ENCODE measurements around the gene EDC4. TPM values are rescaled to one million over a fixed set of nuclear protein-coding genes. Genes with fewer than 3 reads are reported as not detected.

The EDC4 gene
- total RNA-seq, 1 donor from 2014 or later = 81.1 TPM

GRCh38 chr16:67928147-67928546, 55.3 kb downstream of the EDC4 start:
- H3K27ac Mint-ChIP-seq = no peak overlapping the region
- no peaks in the 10 kb centered on the region for H3K36me3 Mint-ChIP-seq
- no peaks in the 10 kb centered on the region for H3K27me3 Mint-ChIP-seq
- DNase-seq (ENCODE audit: extremely low spot score, unreplicated experiment) = no peak
- TF ChIP-seq, protein P1, sequence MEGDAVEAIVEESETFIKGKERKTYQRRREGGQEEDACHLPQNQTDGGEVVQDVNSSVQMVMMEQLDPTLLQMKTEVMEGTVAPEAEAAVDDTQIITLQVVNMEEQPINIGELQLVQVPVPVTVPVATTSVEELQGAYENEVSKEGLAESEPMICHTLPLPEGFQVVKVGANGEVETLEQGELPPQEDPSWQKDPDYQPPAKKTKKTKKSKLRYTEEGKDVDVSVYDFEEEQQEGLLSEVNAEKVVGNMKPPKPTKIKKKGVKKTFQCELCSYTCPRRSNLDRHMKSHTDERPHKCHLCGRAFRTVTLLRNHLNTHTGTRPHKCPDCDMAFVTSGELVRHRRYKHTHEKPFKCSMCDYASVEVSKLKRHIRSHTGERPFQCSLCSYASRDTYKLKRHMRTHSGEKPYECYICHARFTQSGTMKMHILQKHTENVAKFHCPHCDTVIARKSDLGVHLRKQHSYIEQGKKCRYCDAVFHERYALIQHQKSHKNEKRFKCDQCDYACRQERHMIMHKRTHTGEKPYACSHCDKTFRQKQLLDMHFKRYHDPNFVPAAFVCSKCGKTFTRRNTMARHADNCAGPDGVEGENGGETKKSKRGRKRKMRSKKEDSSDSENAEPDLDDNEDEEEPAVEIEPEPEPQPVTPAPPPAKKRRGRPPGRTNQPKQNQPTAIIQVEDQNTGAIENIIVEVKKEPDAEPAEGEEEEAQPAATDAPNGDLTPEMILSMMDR (conservative IDR thresholded peaks at IDR 0.05) = no peak
- H3K4me3 Mint-ChIP-seq = no peak overlapping the region
- H3K9me3 Mint-ChIP-seq = no peaks in the 10 kb centered on the region
- peaks cover 2% of the 10 kb centered on the region for H3K4me1 Mint-ChIP-seq (ENCODE audit: unreplicated experiment)

- Mint-ChIP-seq H3K4me3 (no peak overlapping the region), H3K36me3 (no peaks in the 10 kb centered on the region), H3K9me3 (no peaks in the 10 kb centered on the region), H3K27ac (no peak overlapping the region), H3K27me3 (no peaks in the 10 kb centered on the region), H3K4me1 (ENCODE audit: unreplicated experiment) (no peaks in the 10 kb centered on the region)
- TF ChIP-seq, protein P1 (conservative IDR thresholded peaks at IDR 0.05) = peak; percentile 86
- DNase-seq (ENCODE audit: extremely low spot score, unreplicated experiment) = no peak
Observed at GRCh38 chr16:67928561-67929364, 55.9 kb downstream of the EDC4 start.

DNA sequence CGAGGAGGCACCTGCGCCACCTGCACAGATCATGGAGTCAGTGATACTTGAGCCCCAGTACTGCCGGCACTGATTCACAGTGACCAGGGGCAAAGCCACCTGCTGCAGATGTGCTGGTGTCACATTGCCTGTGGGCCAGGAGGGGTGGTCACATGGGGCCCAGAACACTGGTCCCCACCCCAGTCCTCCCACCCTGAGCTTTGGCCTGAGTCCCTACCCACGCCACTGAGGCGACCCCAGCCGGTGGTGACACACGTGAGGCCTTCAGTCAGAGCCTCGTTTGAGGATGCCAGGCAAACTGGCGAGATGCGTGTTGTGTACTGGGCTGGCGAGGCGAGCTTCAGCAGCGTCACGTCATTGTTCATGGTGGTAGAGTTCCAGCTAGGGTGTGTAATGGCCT, 57.3 kb downstream of the EDC4 start:
- TF ChIP-seq, protein P1 (conservative IDR thresholded peaks at IDR 0.05) = no peak
- Mint-ChIP-seq H3K4me3 (no peak overlapping the region), H3K27me3 (no peaks in the 10 kb centered on the region), H3K9me3 (no peaks in the 10 kb centered on the region), H3K36me3 (no peaks in the 10 kb centered on the region), H3K4me1 (ENCODE audit: unreplicated experiment) (peaks cover 6% of the 10 kb centered on the region), H3K27ac (no peak overlapping the region)
- no peak for DNase-seq (ENCODE audit: extremely low spot score, unreplicated experiment)

DNA sequence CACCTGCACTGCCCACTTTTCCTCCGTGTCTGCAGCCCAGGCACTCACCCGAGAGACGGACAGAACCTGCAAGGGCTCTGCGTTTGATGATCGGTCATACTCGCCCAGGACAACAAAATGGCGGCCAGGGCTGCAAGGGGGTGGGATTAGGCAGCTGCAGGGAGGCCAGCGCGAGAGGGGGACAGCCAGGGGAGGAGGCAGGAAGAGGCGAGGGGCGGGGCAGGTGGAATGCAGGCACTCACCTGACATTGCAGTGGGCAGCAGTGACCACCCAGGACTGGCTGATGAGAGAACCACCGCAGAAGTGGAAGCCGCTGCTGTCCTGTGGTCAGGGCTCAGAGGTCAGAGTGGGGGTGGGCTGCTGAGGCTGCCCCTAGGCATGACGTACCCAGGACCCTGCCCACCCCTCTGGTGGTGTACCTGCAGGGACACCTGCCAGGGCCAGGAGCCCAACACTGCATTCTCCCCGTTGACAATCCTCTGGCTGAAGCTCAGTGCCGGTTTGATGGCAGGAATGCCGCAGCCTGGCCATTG, 57.9 kb downstream of the EDC4 start:
- H3K27ac Mint-ChIP-seq = no peak overlapping the region
- peaks cover 1% of the 10 kb centered on the region for H3K36me3 Mint-ChIP-seq
- no peaks in the 10 kb centered on the region for H3K9me3 Mint-ChIP-seq
- H3K27me3 Mint-ChIP-seq = peaks cover under 1% of the 10 kb centered on the region
- DNase-seq (ENCODE audit: extremely low spot score, unreplicated experiment) = no peak
- H3K4me3 Mint-ChIP-seq = no peak overlapping the region
- TF ChIP-seq, protein P1 (conservative IDR thresholded peaks at IDR 0.05) = no peak
- H3K4me1 Mint-ChIP-seq (ENCODE audit: unreplicated experiment) = peaks cover 10% of the 10 kb centered on the region

Other genes with a start within 250 kb of the EDC4 start
- 2.8 and 3.4 TPM in 2 replicates for gene CARMIL2, start 227.9 kb upstream of the EDC4 start, total RNA-seq (ENCODE audit: low replicate concordance)
- 19.9 and 31.6 TPM in 2 replicates for gene ACD, start 212.8 kb upstream of the EDC4 start, total RNA-seq (ENCODE audit: low replicate concordance)
- gene PARD6A, start 212.1 kb upstream of the EDC4 start, total RNA-seq (ENCODE audit: low replicate concordance) = 4.7 and 6.5 TPM in 2 replicates
- 12.2 and 18.8 TPM in 2 replicates for gene ENKD1, start 206.3 kb upstream of the EDC4 start, total RNA-seq (ENCODE audit: low replicate concordance)
- 1.5 and 2.8 TPM in 2 replicates for gene C16orf86, start 206.2 kb upstream of the EDC4 start, total RNA-seq (ENCODE audit: low replicate concordance)
- 31.7 and 34.3 TPM in 2 replicates for gene GFOD2, start 153.7 kb upstream of the EDC4 start, total RNA-seq (ENCODE audit: low replicate concordance)
- gene RANBP10, start 66.5 kb upstream of the EDC4 start, total RNA-seq (ENCODE audit: low replicate concordance) = 27.3 and 27.5 TPM in 2 replicates
- 3.9 and 7.2 TPM in 2 replicates for gene TSNAXIP1, start 66.2 kb upstream of the EDC4 start, total RNA-seq (ENCODE audit: low replicate concordance)
- gene THAP11, start 30.7 kb upstream of the EDC4 start, total RNA-seq (ENCODE audit: low replicate concordance) = 25.5 and 35.1 TPM in 2 replicates
- 144 and 149 TPM in 2 replicates for gene NUTF2, start 26.1 kb upstream of the EDC4 start, total RNA-seq (ENCODE audit: low replicate concordance)
- 67.6 and 74.2 TPM in 2 replicates for gene CENPT, start 25.4 kb upstream of the EDC4 start, total RNA-seq (ENCODE audit: low replicate concordance)
- 0.80 and 1.1 TPM in 2 replicates for gene NRN1L, start 11.8 kb downstream of the EDC4 start, total RNA-seq (ENCODE audit: low replicate concordance)
- gene PSKH1, start 20.2 kb downstream of the EDC4 start, total RNA-seq (ENCODE audit: low replicate concordance) = 39.2 and 41.5 TPM in 2 replicates
- 0.59 and 1.4 TPM in 2 replicates for gene CTRL, start 58.8 kb downstream of the EDC4 start, total RNA-seq (ENCODE audit: low replicate concordance)
- 51.9 and 68.8 TPM in 2 replicates for gene PSMB10, start 63.8 kb downstream of the EDC4 start, total RNA-seq (ENCODE audit: low replicate concordance)
- gene LCAT, start 71.1 kb downstream of the EDC4 start, total RNA-seq (ENCODE audit: low replicate concordance) = 20.2 and 26.1 TPM in 2 replicates
- 48.1 and 68.8 TPM in 2 replicates for gene SLC12A4, start 95.6 kb downstream of the EDC4 start, total RNA-seq (ENCODE audit: low replicate concordance)
- not detected in 2 replicates for gene DPEP3, start 107.4 kb downstream of the EDC4 start, total RNA-seq (ENCODE audit: low replicate concordance)
- not detected in 2 replicates for gene DPEP2, start 126.4 kb downstream of the EDC4 start, total RNA-seq (ENCODE audit: low replicate concordance)
- not detected in 2 replicates for gene DPEP2NB, start 142.9 kb downstream of the EDC4 start, total RNA-seq (ENCODE audit: low replicate concordance)
- gene DDX28, start 150.2 kb downstream of the EDC4 start, total RNA-seq (ENCODE audit: low replicate concordance) = 14.7 and 15.2 TPM in 2 replicates
- gene DUS2, start 150.2 kb downstream of the EDC4 start, total RNA-seq (ENCODE audit: low replicate concordance) = 21.7 and 24.1 TPM in 2 replicates
- gene NFATC3, start 212.3 kb downstream of the EDC4 start, total RNA-seq (ENCODE audit: low replicate concordance) = 37.5 and 55.5 TPM in 2 replicates